ENCODE data around the gene PIP5KL1. TPM values are rescaled to one million over a fixed set of nuclear protein-coding genes. Genes with fewer than 3 reads are reported as not detected.

Gene PIP5KL1
- total RNA-seq, 1 experiment from 2014 or later, result 23.4 TPM

Other genes with a start within 250 kb of the PIP5KL1 start
- not detected in 2 replicates for gene CFAP157, start 223.8 kb downstream of the PIP5KL1 start, total RNA-seq (2014; rRNA removed; shearing (Covaris generic))
- gene PTRH1, start 215.1 kb downstream of the PIP5KL1 start, total RNA-seq (2014; rRNA removed; shearing (Covaris generic)), result 33.3 and 35.0 TPM in 2 replicates
- not detected in 2 replicates for gene TTC16, start 214.7 kb downstream of the PIP5KL1 start, total RNA-seq (2014; rRNA removed; shearing (Covaris generic))
- 17.9 and 25.0 TPM in 2 replicates for gene TOR2A, start 195.5 kb downstream of the PIP5KL1 start, total RNA-seq (2014; rRNA removed; shearing (Covaris generic))
- gene SH2D3C, start 152.1 kb downstream of the PIP5KL1 start, total RNA-seq (2014; rRNA removed; shearing (Covaris generic)), result 4.6 and 6.5 TPM in 2 replicates
- 103 and 121 TPM in 2 replicates for gene CDK9, start 144.7 kb downstream of the PIP5KL1 start, total RNA-seq (2014; rRNA removed; shearing (Covaris generic))
- 164 and 188 TPM in 2 replicates for gene FPGS, start 127.9 kb downstream of the PIP5KL1 start, total RNA-seq (2014; rRNA removed; shearing (Covaris generic))
- gene ENG, start 76.1 kb downstream of the PIP5KL1 start, total RNA-seq (2014; rRNA removed; shearing (Covaris generic)), result 2.6 and 4.4 TPM in 2 replicates
- gene AK1, start 53.1 kb downstream of the PIP5KL1 start, total RNA-seq (2014; rRNA removed; shearing (Covaris generic)), result 46.4 and 62.6 TPM in 2 replicates
- 44.8 and 73.0 TPM in 2 replicates for gene ST6GALNAC6, start 31.2 kb downstream of the PIP5KL1 start, total RNA-seq (2014; rRNA removed; shearing (Covaris generic))
- 31.9 and 32.8 TPM in 2 replicates for gene ST6GALNAC4, start 13.7 kb downstream of the PIP5KL1 start, total RNA-seq (2014; rRNA removed; shearing (Covaris generic))
- gene DPM2, start 7.1 kb upstream of the PIP5KL1 start, total RNA-seq (2014; rRNA removed; shearing (Covaris generic)), result 17.1 and 39.0 TPM in 2 replicates
- gene EEIG1, start 50.2 kb upstream of the PIP5KL1 start, total RNA-seq (2014; rRNA removed; shearing (Covaris generic)), result 12.4 and 18.6 TPM in 2 replicates
- 5.4 and 6.6 TPM in 2 replicates for gene NAIF1, start 136.5 kb upstream of the PIP5KL1 start, total RNA-seq (2014; rRNA removed; shearing (Covaris generic))
- 25.5 and 29.0 TPM in 2 replicates for gene SLC25A25, start 137.5 kb upstream of the PIP5KL1 start, total RNA-seq (2014; rRNA removed; shearing (Covaris generic))
- 85.7 and 122 TPM in 2 replicates for gene PTGES2, start 197.0 kb upstream of the PIP5KL1 start, total RNA-seq (2014; rRNA removed; shearing (Covaris generic))
- gene LCN2, start 218.7 kb upstream of the PIP5KL1 start, total RNA-seq (2014; rRNA removed; shearing (Covaris generic)), result 13.5 TPM in 1 of 2 replicates, not detected in the other
- gene BBLN, start 229.5 kb upstream of the PIP5KL1 start, total RNA-seq (2014; rRNA removed; shearing (Covaris generic)), result 121 and 125 TPM in 2 replicates

Measured in G401 (cell line).